Neural progenitor cell (in vitro differentiated cells): ENCODE results near the gene PRRT1B. TPM values are rescaled to one million over a fixed set of nuclear protein-coding genes. Genes with fewer than 3 reads are reported as not detected.

Experiments used
- DNase-seq: peaks from one replicate; pipeline ENCODE4 v3.0.0-alpha.2; 2016; ENCODE audit warnings: low spot score
- H2AFZ ChIP-seq: fragments of 200-600 bp; sonication (generic); replicated peaks from 2 replicates; pipeline ENCODE4 v1.6.1; 2016; ENCODE audit warnings: antibody characterized with exemption
- H3F3A ChIP-seq: fragments of 200-600 bp; sonication (generic); 2 replicates; pipeline ENCODE4 v1.6.1; 2016; ENCODE audit warnings: antibody characterized with exemption, low read depth
- H3K27ac ChIP-seq: fragments of 200-600 bp; sonication (generic); 2 replicates; pipeline ENCODE4 v1.5.1; 2016; ENCODE audit warnings: mild to moderate bottlenecking
- H3K27me3 ChIP-seq: fragments of 200-600 bp; sonication (generic); 2 replicates; pipeline ENCODE4 v1.6.1; 2016; ENCODE audit warnings: mild to moderate bottlenecking, moderate library complexity
- H3K36me3 ChIP-seq: fragments of 200-600 bp; sonication (generic); 2 replicates; pipeline ENCODE4 v1.5.1; 2016
- H3K4me1 ChIP-seq: fragments of 200-600 bp; sonication (generic); 2 replicates; pipeline ENCODE4 v1.6.1; 2016; ENCODE audit warnings: mixed run types
- H3K4me2 ChIP-seq: fragments of 200-600 bp; sonication (generic); 2 replicates; pipeline ENCODE4 v1.6.1; 2016
- H3K4me3 ChIP-seq: fragments of 200-600 bp; sonication (generic); 2 replicates; pipeline ENCODE4 v1.5.1; 2016
- H3K79me2 ChIP-seq: fragments of 200-600 bp; sonication (generic); 2 replicates; pipeline ENCODE4 v1.6.1; 2016; ENCODE audit warnings: low read depth
- H3K9ac ChIP-seq: fragments of 200-600 bp; sonication (generic); 2 replicates; pipeline ENCODE4 v1.6.1; 2016
- H3K9me3 ChIP-seq: fragments of 200-600 bp; sonication (generic); 2 replicates; pipeline ENCODE4 v1.5.1; 2016; ENCODE audit warnings: low read depth
- H4K20me1 ChIP-seq: fragments of 200-600 bp; sonication (generic); 2 replicates; pipeline ENCODE4 v1.6.1; 2016; ENCODE audit warnings: low read depth
- H3K27ac Mint-ChIP-seq: 3 replicates; pipeline ENCODE4 v1.8.0; 2021; ENCODE audit warnings: mixed read lengths
- H3K27me3 Mint-ChIP-seq: 2 replicates; pipeline ENCODE4 v1.8.0; 2022; ENCODE audit warnings: low read depth, mild to moderate bottlenecking, inconsistent platforms, moderate library complexity, mixed read lengths; ENCODE audit not compliant: insufficient read depth
- H3K36me3 Mint-ChIP-seq: 3 replicates; pipeline ENCODE4 v1.8.0; 2021; ENCODE audit warnings: mixed read lengths
- H3K4me1 Mint-ChIP-seq: 3 replicates; pipeline ENCODE4 v1.8.0; 2021; ENCODE audit warnings: mixed read lengths
- H3K4me3 Mint-ChIP-seq: 3 replicates; pipeline ENCODE4 v1.8.0; 2021; ENCODE audit warnings: mild to moderate bottlenecking, moderate library complexity, mixed read lengths
- H3K9me3 Mint-ChIP-seq: 3 replicates; pipeline ENCODE4 v1.8.0; 2020; ENCODE audit warnings: mixed read lengths
- EZH2 ChIP-seq: fragments of 200-600 bp; sonication (generic); IDR thresholded peaks from 2 replicates; pipeline ENCODE4 v1.6.1; 2017; ENCODE audit warnings: antibody characterized with exemption, mild to moderate bottlenecking, moderate library complexity
- EZH2phosphoT487 ChIP-seq: fragments of 200-600 bp; sonication (generic); IDR thresholded peaks from 2 replicates; pipeline ENCODE4 v1.6.1; 2017; ENCODE audit warnings: antibody characterized with exemption
- total RNA-seq: library from RNA; depleted of rRNA; stranded (reverse); fragments of >200 nt; gene quantifications from 2 replicates; pipeline ENCODE4 v1.2.3, GENCODE V29; 2015; ENCODE audit warnings: low replicate concordance
- TF ChIP-seq, protein P1 (sequence below): fragments of 200-600 bp; sonication (generic); IDR thresholded peaks from 2 replicates; pipeline ENCODE4 v1.5.1; 2017; ENCODE audit warnings: antibody characterized with exemption, mild to moderate bottlenecking

PRRT1B gene
- total RNA-seq, 1 donor from 2014 or later = not detected

DNA sequence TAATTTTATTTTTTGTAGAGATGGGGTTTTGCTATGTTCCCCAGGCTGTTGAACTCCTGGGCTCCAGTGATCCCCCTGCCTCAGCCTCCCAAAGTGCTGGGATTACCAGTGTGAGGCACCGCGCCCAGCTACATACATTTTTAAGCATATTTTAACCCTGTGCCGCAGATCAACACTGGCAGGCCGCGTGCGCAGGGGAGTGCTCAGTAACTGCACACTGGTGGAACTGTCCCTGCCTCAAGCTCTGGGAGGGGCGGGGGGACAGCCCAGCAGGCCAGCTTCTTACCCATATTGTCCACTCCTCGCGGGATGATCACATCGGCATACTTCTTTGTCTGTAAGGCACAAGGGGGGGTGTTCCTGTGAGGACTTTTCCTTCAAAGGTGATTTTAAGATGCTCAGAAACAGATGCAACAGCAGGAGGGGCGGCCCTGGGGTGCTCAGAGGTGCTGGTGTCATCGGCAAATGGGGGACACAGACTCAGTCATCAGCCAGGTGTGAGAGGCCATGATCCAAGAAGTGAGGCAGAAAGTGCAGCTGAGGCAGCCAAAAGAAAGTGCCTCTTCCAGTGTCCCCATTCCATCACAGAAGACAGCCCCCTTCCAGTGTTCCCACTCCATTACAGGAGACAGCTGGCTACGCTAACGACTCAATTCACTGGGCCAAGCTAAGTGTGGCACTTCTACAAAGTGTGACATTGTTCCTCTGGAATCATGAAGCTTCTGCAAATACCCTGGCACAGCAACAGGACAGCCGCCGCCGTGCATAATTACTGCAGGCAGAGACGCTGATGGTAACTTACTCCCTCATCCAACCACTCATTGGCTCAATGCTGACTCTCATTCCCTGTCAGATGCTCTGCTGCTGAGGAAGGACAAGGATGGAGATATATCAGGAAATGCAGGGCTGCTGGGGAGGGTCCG, 19.4 kb upstream of the PRRT1B start:
- H3K4me1 Mint-ChIP-seq = peaks cover 7% of the 10 kb centered on the region
- no peak for DNase-seq
- TF ChIP-seq EZH2 (no peak), EZH2phosphoT487 (no peak)
- TF ChIP-seq, protein P1, sequence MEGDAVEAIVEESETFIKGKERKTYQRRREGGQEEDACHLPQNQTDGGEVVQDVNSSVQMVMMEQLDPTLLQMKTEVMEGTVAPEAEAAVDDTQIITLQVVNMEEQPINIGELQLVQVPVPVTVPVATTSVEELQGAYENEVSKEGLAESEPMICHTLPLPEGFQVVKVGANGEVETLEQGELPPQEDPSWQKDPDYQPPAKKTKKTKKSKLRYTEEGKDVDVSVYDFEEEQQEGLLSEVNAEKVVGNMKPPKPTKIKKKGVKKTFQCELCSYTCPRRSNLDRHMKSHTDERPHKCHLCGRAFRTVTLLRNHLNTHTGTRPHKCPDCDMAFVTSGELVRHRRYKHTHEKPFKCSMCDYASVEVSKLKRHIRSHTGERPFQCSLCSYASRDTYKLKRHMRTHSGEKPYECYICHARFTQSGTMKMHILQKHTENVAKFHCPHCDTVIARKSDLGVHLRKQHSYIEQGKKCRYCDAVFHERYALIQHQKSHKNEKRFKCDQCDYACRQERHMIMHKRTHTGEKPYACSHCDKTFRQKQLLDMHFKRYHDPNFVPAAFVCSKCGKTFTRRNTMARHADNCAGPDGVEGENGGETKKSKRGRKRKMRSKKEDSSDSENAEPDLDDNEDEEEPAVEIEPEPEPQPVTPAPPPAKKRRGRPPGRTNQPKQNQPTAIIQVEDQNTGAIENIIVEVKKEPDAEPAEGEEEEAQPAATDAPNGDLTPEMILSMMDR = no peak
- no peaks in the 10 kb centered on the region for H3K36me3 ChIP-seq
- H3K4me3 Mint-ChIP-seq = peak overlapping the region; percentile 5
- no peak overlapping the region for H3K4me3 ChIP-seq
- H4K20me1 ChIP-seq = peaks cover 14% of the 10 kb centered on the region
- no peak overlapping the region for H3K4me2 ChIP-seq
- H3K79me2 ChIP-seq = peaks cover 18% of the 10 kb centered on the region
- no peaks in the 10 kb centered on the region for H3K9me3 Mint-ChIP-seq
- no peaks in the 10 kb centered on the region for H3K27me3 ChIP-seq
- H3K9ac ChIP-seq = no peak overlapping the region
- H2AFZ ChIP-seq = no peak overlapping the region
- H3K27ac Mint-ChIP-seq = no peak overlapping the region
- no peaks in the 10 kb centered on the region for H3K9me3 ChIP-seq
- H3K36me3 Mint-ChIP-seq = peaks cover 18% of the 10 kb centered on the region
- peaks cover 13% of the 10 kb centered on the region for H3K27me3 Mint-ChIP-seq
- peaks cover 12% of the 10 kb centered on the region for H3F3A ChIP-seq
- no peak overlapping the region for H3K27ac ChIP-seq
- peaks cover 5% of the 10 kb centered on the region for H3K4me1 ChIP-seq

DNA sequence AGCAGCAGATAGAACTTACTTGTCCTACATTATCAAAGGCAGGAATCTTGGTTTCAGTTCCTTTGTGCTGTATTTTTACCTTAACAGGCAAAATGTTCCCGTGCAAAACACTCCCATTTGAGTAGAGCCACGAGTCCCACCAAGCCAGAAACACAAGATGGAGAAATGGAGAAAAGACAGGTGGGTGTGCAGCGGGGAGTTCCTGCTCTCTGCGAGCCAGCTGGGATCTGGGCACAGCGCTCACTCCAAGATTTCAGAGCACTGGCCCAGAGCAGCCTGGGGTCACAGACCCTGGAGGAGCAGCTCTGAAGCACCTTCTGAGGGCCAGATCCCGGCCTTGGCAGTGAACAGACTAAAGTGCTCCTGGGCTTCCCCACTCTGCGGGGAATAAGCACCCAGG, 17.1 kb upstream of the PRRT1B start:
- H3K4me1 ChIP-seq = peaks cover 5% of the 10 kb centered on the region
- TF ChIP-seq EZH2phosphoT487 (no peak), EZH2 (no peak)
- TF ChIP-seq, protein P1 = no peak
- no peak overlapping the region for H3K9ac ChIP-seq
- no peak overlapping the region for H2AFZ ChIP-seq
- H3K27me3 Mint-ChIP-seq = peaks cover 9% of the 10 kb centered on the region
- peaks cover 19% of the 10 kb centered on the region for H3K79me2 ChIP-seq
- no peak for DNase-seq
- H3K27ac ChIP-seq = no peak overlapping the region
- H3K4me3 Mint-ChIP-seq = peak overlapping the region; percentile 60
- H3K27ac Mint-ChIP-seq = no peak overlapping the region
- H3F3A ChIP-seq = peaks cover 12% of the 10 kb centered on the region
- no peaks in the 10 kb centered on the region for H3K36me3 ChIP-seq
- H3K9me3 Mint-ChIP-seq = no peaks in the 10 kb centered on the region
- peaks cover 12% of the 10 kb centered on the region for H3K36me3 Mint-ChIP-seq
- H3K4me2 ChIP-seq = no peak overlapping the region
- H3K4me1 Mint-ChIP-seq = peaks cover 10% of the 10 kb centered on the region
- no peak overlapping the region for H3K4me3 ChIP-seq
- H3K27me3 ChIP-seq = no peaks in the 10 kb centered on the region
- peaks cover 14% of the 10 kb centered on the region for H4K20me1 ChIP-seq
- no peaks in the 10 kb centered on the region for H3K9me3 ChIP-seq

DNA sequence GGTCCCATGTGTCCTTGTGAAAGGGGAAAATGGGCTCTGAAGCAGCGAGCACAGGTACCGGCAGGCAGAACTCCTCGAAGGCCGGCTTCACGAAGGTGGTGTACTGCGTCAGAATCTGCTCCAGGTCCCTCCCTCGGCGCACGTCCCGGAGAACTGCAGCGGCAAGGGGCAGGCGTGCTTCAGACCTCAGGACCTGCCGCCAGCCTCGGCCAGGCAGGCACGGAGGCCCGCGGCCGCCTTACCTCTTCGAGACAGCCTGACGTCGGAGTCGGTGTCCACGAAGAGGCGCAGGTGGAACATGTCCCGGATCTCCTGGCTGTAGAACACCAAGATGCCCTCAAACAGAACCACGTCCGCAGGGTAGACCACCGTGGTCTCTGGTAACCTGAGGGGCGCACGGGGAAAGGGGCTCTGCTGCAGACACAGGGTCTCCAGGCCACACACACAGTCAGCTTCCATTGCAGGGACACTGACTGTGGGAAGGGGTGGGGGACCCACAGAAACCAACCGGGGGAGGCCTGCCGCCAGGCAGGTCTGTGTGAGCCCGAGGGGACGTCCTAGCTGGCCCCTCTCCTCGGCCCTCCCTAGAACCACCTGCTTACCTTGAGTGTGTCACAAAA, 16.3 kb upstream of the PRRT1B start:
- Mint-ChIP-seq H3K9me3 (no peaks in the 10 kb centered on the region), H3K36me3 (peaks cover 12% of the 10 kb centered on the region), H3K27me3 (peaks cover 8% of the 10 kb centered on the region), H3K4me1 (peaks cover 10% of the 10 kb centered on the region), H3K4me3 (peak overlapping the region; percentile 91), H3K27ac (no peak overlapping the region)
- Histone ChIP-seq H3K4me2 (no peak overlapping the region), H2AFZ (no peak overlapping the region), H3K4me1 (peaks cover 5% of the 10 kb centered on the region), H3K4me3 (no peak overlapping the region), H3K9ac (no peak overlapping the region), H4K20me1 (peaks cover 14% of the 10 kb centered on the region), H3K79me2 (peaks cover 19% of the 10 kb centered on the region), H3K9me3 (no peaks in the 10 kb centered on the region), H3K27me3 (no peaks in the 10 kb centered on the region), H3F3A (peaks cover 8% of the 10 kb centered on the region), H3K27ac (no peak overlapping the region), H3K36me3 (no peaks in the 10 kb centered on the region)
- TF ChIP-seq EZH2 = no peak
- TF ChIP-seq, protein P1 = no peak
- no peak for TF ChIP-seq EZH2phosphoT487
- no peak for DNase-seq
